HT1080 (cell line): Measurements from ENCODE around the gene NOC2L. TPM values are rescaled to one million over a fixed set of nuclear protein-coding genes. Genes with fewer than 3 reads are reported as not detected.
A peak's percentile ranks its signal among the peaks of the same experiment; 100 is the strongest.

ENCODE experiments used
- DNase-seq: peaks from one replicate; pipeline ENCODE4 v3.0.0-alpha.2; 2015; ENCODE audit warnings: low read depth
- polyA plus RNA-seq, 2 experiments: library from polyadenylated mRNA; depleted of rRNA; stranded (reverse); fragments of >200 nt; gene quantifications; 2 replicates each; pipeline ENCODE4 v1.2.3, GENCODE V29; 2015
- total RNA-seq: library from RNA; depleted of rRNA; stranded (reverse); fragments of >200 nt; shearing (Covaris generic); gene quantifications from 2 replicates; pipeline ENCODE4 v1.2.3, GENCODE V29; 2014; rRNA removed

Gene NOC2L
- total RNA-seq: 312 and 330 TPM in 2 replicates
- 156 and 162 TPM in 2 replicates for polyA plus RNA-seq (2015; cell fraction: cytosol; rRNA removed)
- polyA plus RNA-seq (2015; cell fraction: nucleus; rRNA removed): 331 and 348 TPM in 2 replicates

DNA sequence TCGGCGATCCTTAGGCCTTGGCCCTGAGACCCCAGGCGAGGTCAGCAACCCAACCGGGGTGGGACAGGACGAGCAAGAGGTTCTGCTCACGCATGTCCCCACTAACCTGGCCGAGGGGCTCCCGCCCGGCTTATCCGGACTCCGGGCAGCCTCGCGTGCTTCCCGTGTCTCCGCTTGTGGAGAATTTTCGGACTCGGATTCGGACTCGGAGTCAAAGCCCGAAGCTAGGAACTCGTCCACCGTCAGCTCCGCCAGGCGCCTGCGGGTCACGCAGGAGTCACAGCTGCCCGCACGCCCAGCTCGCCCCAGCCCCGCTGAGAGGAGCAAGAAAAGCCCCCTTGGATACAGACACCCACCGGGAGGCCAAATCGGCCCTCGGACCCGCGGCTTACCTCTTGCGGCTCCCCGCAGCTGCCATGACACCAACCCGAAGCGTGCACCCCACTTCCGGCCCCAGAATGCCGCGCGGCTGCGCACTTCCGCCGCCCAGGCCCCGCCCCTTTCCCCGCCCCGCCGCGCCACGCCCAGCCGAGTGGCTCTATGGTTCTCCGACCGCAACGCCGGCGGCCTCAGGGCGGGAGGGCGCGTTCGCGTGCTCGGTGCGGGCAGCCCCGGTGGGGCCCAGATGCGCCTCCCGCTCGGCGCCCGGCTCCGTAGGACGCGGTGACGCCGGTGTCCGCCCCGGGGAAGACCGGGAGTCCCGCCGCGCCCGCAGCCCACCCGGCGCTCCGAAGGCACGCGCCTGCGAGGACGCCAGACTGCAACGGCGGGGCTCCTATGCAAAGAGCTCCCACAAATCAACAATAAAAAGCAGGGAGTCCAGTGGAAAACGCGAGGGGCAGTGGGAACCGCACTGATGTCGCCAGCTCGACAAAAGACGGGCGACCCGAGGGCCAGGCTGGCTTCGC is at the start of gene NOC2L:
TSS of gene NOC2L (minus strand) at position 434 of the 908 bp plus-strand sequence. CDS start at position 418, 16 bp downstream.
- DNase-seq: peak; percentile 68

GRCh38 chr1:1006305-1007159 is 47.5 kb upstream of the NOC2L start:
- no peak for DNase-seq

GRCh38 chr1:1005774-1006304 is 46.8 kb upstream of the NOC2L start:
- no peak for DNase-seq

GRCh38 chr1:1004780-1005697 is 46.0 kb upstream of the NOC2L start:
- peak; percentile 41 for DNase-seq

DNA sequence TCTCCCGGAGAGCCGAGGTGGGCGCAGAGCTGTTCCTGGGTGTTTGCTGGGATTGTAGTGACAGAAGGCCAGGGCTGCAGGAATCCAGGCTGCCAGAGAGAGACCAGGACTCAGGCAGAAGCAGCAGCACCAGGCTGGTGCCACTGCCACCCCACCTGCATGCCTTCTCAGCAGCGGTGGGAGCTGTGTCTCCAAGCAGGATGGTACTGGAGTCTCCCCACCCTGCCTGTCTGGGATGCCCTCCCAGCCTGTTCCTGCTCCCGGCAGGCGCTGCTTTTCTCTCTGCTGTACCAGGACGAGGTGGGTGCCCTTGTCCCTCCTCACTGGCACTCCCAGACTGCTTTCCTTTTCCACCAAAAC is 45.3 kb upstream of the NOC2L start:
- no peak for DNase-seq

DNA sequence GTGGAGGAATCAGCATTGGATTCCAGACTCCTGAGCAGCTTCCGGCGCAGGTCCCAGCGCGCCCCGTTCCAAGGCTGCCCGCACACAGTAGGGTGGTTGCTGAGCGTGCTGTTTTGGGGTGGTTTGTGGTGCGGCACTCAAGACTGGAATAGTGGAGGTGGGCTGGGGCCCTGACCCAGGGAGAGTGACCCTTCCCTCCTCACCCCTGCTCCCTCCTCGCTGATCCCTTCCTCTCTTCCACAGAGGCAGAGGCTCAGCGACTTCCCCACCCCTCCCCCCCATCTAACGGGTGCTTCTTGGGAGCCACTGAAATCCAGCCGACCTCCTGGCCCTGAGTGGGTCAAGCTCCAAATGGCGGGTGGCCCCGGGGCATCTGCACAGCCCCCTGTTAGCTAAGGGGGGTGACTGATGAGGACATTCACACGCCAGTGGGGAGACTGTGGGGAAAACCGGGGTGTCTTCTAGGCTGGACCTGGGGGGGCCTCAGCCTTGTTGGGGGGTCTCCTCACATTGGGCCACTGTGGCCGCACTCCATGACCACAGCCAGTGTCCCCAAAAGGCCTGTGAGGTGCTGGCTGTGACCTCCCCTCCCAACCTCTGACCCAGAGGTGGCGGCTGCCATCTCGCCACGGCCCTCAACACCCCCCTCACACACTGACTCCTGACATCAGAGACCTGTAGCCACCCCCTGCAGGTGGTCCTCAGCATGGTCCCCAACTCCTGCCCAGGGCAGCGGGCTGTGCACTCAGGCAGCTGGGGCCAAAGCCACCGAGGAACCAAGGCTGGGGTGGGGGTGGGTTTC is 44.8 kb upstream of the NOC2L start:
- no peak for DNase-seq

- DNase-seq: no peak
These were observed 42.2 kb upstream of the NOC2L start for GRCh38 chr1:1001057-1001783.

DNA sequence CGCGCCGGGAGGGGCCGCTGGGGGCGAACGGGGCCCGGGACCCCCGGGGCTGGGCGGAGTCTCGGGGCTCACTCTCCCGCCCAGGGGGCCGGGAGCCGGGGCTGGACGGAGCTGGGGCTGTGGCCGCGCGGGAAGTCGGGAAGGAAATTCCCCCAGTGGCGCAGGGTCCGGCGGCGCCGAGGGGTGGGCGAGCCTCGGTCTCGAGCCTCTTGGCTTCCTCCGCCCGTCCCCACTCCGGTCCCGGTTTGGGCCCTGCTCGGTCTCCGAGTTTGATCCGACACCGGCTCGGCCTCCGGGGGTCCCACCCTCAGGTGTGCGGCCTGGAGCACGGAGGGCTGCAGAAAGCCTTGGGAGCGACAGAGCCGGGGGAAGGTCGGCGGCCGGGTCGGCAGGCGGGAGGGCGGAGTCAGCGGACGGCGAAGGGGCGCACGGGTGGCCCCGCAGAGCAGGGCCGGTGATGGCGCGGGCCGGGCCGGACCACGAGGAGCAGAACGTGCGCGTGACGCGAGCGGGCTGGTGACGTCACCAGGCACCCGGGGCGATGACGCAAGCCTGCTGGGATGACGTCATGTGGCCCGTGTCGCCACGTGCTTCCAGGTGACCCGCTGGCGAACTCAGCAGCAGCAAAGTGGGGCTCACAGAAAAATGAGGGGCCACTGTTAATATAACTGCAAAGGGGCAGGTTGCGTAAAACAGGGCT is 41.5 kb upstream of the NOC2L start:
- DNase-seq: peak; percentile 67

DNA sequence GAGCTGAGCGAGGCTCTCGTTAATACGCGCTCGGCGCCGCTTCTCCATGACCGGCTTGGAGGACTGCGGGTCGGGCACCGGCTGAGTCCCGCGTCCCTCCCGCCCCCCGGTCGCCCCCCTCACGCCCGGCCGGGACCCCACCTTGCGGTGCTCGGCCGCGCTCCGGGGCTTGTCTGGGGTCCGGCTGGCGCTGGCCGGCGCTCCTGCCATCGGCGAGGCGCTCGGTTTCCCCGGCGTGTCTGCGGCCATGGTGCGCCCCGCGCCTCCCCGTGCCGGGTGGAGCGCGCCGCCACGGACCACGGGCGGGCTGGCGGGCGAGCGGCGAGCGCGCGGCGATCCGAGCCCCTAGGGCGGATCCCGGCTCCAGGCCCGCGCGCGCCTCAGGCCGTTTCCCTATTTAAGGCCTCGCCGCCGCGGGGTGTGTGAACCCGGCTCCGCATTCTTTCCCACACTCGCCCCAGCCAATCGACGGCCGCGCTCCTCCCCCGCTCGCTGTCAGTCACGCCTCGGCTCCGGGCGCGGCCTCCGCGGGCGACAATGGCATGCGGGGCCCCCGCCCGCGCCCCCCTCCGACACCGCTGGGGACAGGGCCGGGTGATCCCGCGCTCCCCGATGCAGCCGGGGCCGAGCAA is 40.8 kb upstream of the NOC2L start, which contains the start of gene HES4:
TSS of gene HES4 (minus strand) at position 373 of the 632 bp plus-strand sequence. CDS start at position 249, 124 bp downstream.
- DNase-seq: peak; percentile 81

DNA sequence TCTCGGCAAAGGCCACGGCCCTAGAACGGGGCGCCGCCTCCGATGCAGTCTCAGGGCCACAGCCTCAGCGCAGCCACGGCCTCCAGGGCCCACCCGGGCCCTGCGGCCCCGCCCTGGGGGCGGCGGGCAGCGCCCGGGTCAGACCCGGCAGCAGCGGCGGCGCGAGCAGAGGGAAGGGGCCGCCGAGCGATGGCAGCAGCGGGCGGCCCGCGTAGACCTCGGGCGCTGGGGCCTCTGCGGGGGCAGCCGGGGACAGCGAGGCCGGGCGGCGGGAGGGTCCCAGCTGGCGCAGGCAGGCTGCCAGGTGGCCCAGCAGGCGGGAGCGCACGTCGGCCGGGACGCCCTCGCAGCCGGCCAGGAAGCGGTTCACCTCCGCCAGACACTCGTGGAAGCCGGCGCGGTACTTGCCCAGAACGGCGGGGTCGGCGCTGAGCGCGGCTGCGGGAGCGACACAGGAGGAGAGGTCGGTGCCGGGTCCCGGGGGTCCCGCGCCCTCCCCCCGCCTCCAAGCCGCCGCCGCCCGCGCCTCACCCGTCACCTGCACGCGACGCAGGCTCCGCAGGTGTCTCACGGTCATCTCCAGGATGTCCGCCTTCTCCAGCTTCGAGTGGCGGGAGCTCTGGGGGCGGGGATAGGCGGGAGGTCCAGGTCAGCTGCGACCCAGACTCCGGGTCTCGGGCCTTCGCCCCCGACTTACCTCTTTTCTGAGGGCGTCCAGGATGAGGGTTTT is 40.1 kb upstream of the NOC2L start:
- no peak for DNase-seq

DNA sequence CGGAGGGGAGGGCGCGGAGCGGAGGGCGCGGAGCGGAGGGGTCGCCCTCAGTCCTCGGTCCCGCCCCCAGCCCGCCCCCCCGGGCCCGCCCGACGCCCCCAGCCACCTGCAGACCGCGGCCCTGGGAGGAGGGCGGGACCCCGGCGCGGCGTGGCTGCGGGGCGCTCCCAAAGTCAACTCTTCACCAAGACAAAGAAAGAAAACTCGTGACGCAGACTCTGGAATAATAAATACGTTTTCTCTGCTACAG is 39.6 kb upstream of the NOC2L start:
- DNase-seq: no peak

DNA sequence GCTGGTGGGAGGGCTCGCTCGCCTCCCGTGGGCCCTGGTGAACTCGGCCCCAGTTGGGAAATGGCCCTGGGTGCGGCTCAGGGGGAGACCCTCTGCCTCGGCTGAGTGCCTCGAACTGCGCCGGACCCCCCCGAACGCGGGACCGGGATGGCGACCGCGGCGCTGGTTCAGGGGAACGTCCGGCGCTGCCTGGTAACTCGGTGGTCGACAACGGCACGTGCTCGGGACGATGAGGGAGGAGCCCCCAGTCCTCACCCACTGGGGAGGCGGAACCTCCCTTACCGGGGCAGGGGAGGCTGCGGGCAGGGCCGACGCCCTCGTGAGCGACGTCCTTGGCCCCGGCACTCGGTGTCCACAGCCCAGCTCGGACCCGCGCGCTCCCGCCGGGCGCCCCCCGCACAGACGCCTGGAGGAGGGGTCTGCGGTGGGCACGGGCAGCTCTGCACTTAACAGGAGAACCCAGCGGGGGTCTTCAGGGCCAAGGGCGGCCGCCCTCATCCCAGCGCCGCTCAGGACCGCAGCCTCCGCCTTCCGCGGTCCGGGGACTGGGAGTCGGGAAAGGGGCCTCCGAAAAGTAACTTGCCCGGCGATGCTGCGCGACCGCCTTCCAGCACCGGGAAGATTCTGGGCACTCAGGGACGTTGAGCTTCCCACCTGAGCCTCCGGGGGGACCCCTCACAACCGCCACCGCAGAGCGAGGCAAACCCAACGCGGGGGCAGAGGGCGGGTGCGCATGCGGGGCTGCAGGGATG is 39.1 kb upstream of the NOC2L start:
- DNase-seq: no peak

DNA sequence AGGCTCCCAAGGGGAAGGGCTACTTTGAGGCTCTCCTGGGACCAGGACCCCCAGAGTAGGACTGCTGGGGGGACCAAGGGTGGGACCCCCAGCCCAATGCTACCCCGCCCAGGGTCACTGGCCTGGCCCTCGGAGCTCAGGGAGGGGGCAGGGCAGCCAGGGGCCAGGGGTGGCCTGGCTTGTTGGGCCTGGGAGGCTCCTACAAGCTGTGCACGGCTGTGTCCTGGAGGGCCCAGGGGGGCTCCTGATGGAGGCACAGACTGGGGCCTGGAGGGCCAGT is 38.6 kb upstream of the NOC2L start:
- DNase-seq: no peak

- no peak for DNase-seq
These were observed 38.0 kb upstream of the NOC2L start for GRCh38 chr1:996851-997712.

DNA sequence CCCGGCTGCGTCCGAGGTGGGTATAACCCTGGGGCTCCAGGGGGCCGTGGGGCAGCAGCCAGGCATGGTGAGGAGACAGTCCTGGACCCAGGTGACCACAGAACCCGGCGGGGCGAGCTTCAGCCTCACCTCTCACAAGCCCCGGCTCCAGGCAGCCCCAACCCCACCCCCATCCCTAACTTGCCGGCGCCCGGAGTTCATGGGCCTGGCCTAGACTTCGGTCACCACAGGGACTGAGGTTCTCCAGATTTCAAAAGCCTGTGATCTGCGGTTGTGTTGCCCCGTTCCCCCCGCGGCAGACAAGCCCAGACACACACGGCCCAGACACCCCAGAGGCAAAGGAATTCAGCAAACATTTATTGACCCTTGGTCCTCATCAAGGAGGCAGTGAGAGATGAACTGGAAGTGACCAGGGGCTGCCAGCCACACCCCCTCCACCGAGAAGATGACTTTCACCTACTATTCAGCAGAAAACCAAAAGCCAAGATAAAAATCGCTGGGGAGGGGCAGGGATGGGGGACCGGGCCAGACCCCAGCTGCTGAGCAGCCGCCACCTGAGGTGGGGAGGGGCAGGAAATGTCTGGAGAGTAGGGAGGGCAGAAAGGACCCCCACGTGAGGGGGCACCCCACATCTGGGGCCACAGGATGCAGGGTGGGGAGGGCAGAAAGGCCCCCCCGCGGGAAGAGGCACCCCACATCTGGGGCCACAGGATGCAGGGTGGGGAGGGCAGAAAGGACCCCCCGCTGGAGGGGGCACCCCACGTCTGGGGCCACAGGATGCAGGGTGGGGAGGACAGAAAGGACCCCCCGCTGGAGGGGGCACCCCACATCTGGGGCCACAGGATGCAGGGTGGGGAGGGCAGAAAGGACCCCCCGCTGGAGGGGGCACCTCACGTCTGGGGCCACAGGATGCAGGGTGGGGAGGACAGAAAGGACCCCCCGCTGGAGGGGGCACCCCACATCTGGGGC is 36.9 kb upstream of the NOC2L start:
- no peak for DNase-seq
